Keratinocyte (primary cell): ENCODE measurements around the gene RPS6KA5.

ENCODE experiments used
- EZH2 ChIP-seq: IDR thresholded peaks from one replicate; pipeline ENCODE4 v1.6.1; 2012; ENCODE audit warnings: inconsistent platforms, mild to moderate bottlenecking, low read length, moderate library complexity
- TF ChIP-seq, protein P1 (sequence below), 3 experiments: IDR thresholded peaks in 1 of 3; conservative IDR thresholded peaks in 1 of 3; optimal IDR thresholded peaks in 1 of 3; 2 replicates in 2 of 3; 3 replicates in 1 of 3; pipeline versions ENCODE3 to v1.5.1; 2011; ENCODE audit warnings: low read length in 3 of 3, mild to moderate bottlenecking in 3 of 3, moderate library complexity in 2 of 3, control low read depth in 1 of 3, inconsistent platforms in 1 of 3; ENCODE audit not compliant: insufficient read depth in 2 of 3; ENCODE audit errors: extremely low read depth in 1 of 3

DNA sequence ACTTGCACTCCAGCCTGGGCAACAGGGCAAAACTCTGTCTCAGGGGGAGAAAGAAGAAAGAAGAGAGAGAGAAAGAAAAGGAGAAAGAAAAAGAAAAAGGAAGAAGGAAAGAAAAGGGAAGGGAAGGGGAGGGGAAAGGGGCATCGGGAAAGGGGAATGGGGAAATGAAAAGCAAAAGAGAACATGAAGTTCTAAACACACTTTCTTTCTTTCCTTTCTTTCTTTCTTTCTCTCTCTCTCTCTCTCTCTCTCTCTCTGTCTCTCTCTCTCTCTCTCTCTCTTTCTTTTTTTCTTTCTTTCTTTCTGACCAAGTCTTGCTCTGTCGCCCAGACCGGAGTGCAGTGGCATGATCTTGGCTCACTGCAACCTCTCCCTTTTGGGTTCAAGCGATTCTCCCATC is 76.9 kb downstream of the RPS6KA5 start:
- TF ChIP-seq, protein P1, sequence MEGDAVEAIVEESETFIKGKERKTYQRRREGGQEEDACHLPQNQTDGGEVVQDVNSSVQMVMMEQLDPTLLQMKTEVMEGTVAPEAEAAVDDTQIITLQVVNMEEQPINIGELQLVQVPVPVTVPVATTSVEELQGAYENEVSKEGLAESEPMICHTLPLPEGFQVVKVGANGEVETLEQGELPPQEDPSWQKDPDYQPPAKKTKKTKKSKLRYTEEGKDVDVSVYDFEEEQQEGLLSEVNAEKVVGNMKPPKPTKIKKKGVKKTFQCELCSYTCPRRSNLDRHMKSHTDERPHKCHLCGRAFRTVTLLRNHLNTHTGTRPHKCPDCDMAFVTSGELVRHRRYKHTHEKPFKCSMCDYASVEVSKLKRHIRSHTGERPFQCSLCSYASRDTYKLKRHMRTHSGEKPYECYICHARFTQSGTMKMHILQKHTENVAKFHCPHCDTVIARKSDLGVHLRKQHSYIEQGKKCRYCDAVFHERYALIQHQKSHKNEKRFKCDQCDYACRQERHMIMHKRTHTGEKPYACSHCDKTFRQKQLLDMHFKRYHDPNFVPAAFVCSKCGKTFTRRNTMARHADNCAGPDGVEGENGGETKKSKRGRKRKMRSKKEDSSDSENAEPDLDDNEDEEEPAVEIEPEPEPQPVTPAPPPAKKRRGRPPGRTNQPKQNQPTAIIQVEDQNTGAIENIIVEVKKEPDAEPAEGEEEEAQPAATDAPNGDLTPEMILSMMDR (optimal IDR thresholded peaks at IDR 0.05 in 1 of 3, IDR thresholded peaks at IDR 0.05 in 1 of 3, conservative IDR thresholded peaks at IDR 0.05 in 1 of 3; ENCODE audit: extremely low read depth in 1 of 3, insufficient read depth in 2 of 3, low read length in 3 of 3) = no peak
- no peak for TF ChIP-seq EZH2
